Measurements from ENCODE around the gene ASB7. TPM values are rescaled to one million over a fixed set of nuclear protein-coding genes. Genes with fewer than 3 reads are reported as not detected.
A peak's percentile ranks its signal among the peaks of the same experiment; 100 is the strongest.
"Not testable (repeated sequence)": the region's sequence is repeated elsewhere in the genome, so short reads cannot be mapped to it uniquely, and the experiment has no call there.

Gene ASB7
- total and polyA plus RNA-seq, 4 donors, result 3.3 to 18.3 (median 10.9) TPM

GRCh38 chr15:100573526-100573925 is 28.9 kb upstream of the ASB7 start:
- no peaks in the 10 kb centered on the region for H3K9me3 ChIP-seq (ENCODE audit: control insufficient read depth in 4 of 4, insufficient read depth in 3 of 4, low read length in 3 of 4)
- TF ChIP-seq, protein P1, sequence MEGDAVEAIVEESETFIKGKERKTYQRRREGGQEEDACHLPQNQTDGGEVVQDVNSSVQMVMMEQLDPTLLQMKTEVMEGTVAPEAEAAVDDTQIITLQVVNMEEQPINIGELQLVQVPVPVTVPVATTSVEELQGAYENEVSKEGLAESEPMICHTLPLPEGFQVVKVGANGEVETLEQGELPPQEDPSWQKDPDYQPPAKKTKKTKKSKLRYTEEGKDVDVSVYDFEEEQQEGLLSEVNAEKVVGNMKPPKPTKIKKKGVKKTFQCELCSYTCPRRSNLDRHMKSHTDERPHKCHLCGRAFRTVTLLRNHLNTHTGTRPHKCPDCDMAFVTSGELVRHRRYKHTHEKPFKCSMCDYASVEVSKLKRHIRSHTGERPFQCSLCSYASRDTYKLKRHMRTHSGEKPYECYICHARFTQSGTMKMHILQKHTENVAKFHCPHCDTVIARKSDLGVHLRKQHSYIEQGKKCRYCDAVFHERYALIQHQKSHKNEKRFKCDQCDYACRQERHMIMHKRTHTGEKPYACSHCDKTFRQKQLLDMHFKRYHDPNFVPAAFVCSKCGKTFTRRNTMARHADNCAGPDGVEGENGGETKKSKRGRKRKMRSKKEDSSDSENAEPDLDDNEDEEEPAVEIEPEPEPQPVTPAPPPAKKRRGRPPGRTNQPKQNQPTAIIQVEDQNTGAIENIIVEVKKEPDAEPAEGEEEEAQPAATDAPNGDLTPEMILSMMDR (IDR thresholded peaks at IDR 0.05; ENCODE audit: control extremely low read depth, extremely low read depth), result no peak

DNA sequence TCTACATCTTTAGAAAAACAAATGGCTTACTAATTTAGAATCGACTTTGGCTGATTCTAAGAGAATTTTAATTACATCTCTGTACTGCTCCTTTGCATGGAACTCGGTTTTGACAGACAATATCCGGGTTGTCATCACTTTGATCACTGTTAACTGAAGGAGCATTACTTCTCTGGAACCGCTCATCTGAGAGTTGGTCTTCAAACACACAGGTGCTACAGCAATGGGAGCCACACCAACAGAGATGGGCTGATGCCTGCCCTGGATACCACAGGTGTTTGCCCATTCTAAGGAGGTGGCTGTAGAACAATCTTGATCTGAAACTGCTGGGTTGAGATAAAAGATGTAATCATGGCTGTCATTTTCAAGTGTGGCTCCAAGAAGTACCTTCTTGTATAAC is 22.0 kb upstream of the ASB7 start:
- ATAC-seq (ENCODE audit: insufficient read depth, low FRiP score) (no peak), DNase-seq (no peak)
- Histone ChIP-seq H3K27ac (ENCODE audit: low read depth in 1 of 2, low read length in 1 of 2) (no peak overlapping the region), H3K36me3 (ENCODE audit: control insufficient read depth in 4 of 4, insufficient read depth in 4 of 4, low read length in 4 of 4) (peaks cover 0 to 3% (median 1%) of the 10 kb centered on the region in 4 donors), H3K4me3 (no peak overlapping the region), H3K27me3 (ENCODE audit: control insufficient read depth in 3 of 3, insufficient read depth in 3 of 3, low read length in 2 of 3) (no peaks in the 10 kb centered on the region), H3K9ac (ENCODE audit: insufficient read depth in 1 of 2, low read length in 2 of 2) (no peak overlapping the region), H3K4me1 (ENCODE audit: control insufficient read depth in 5 of 5, insufficient read depth in 5 of 5, low read length in 5 of 5) (peaks cover 0 to 6% (median 0%) of the 10 kb centered on the region in 5 donors), H3K9me3 (ENCODE audit: control insufficient read depth in 4 of 4, insufficient read depth in 3 of 4, low read length in 3 of 4) (no peaks in the 10 kb centered on the region)
- TF ChIP-seq, protein P1 (IDR thresholded peaks at IDR 0.05; ENCODE audit: control extremely low read depth, extremely low read depth), result no peak
- 93 to 96% methylated on average over 4 of the region's 4 CpGs for WGBS, 2 donors

More at GRCh38 chr15:100573526-100573925, 28.9 kb upstream of the ASB7 start:
- DNase-seq, result no peak
- H3K9ac ChIP-seq (ENCODE audit: insufficient read depth in 1 of 2, low read length in 2 of 2), result no peak overlapping the region
- peaks cover 4 to 11% (median 8%) of the 10 kb centered on the region in 4 donors for H3K36me3 ChIP-seq (ENCODE audit: control insufficient read depth in 4 of 4, insufficient read depth in 4 of 4, low read length in 4 of 4)
- no peaks in the 10 kb centered on the region for H3K27me3 ChIP-seq (ENCODE audit: control insufficient read depth in 3 of 3, insufficient read depth in 3 of 3, low read length in 2 of 3)
- no peak overlapping the region for H3K27ac ChIP-seq (ENCODE audit: low read depth in 1 of 2, low read length in 1 of 2)
- no peak overlapping the region for H3K4me3 ChIP-seq
- H3K4me1 ChIP-seq (ENCODE audit: control insufficient read depth in 5 of 5, insufficient read depth in 5 of 5, low read length in 5 of 5), result peaks cover 0 to 19% (median 7%) of the 10 kb centered on the region in 5 donors
- WGBS, 2 donors, result 90 to 94% methylated on average over 4 of the region's 4 CpGs
- ATAC-seq (ENCODE audit: insufficient read depth, low FRiP score), result no peak

DNA sequence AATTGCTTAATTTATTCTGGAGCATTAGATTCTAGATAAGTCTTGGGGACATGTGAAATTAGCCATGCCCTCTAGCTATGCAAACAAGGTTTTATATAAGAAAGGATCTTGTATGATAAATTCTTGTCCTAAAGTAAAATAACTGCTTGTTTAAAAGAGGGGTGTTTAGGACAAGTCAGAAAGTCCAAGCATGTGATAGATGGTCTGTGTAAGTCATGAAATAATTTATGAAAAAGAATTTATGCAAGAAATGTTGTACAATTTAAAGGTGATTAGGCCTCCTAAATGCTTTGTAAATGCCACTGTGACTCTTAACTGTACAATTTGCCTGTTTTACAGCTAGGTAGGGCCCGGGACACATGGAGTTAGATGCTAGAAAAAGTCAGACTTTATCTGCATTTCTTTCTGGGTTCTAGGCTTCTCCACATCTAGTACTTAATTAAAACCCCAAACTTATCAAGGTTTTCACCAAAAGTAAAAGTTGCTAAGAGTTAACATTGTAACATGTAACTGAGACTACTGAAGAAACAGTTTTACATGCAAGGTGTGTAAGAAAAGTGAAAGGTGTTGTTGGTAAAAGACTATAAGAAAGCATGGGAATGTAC is 13.6 kb upstream of the ASB7 start:
- H3K4me3 ChIP-seq, result no peak overlapping the region
- TF ChIP-seq, protein P1 (IDR thresholded peaks at IDR 0.05; ENCODE audit: control extremely low read depth, extremely low read depth), result no peak
- no peaks in the 10 kb centered on the region for H3K4me1 ChIP-seq (ENCODE audit: control insufficient read depth in 5 of 5, insufficient read depth in 5 of 5, low read length in 5 of 5)
- ATAC-seq (ENCODE audit: insufficient read depth, low FRiP score), result no peak
- H3K27me3 ChIP-seq (ENCODE audit: control insufficient read depth in 3 of 3, insufficient read depth in 3 of 3, low read length in 2 of 3), result no peaks in the 10 kb centered on the region
- DNase-seq, result peak in 2 of 3 donors; percentile 31 to 38
- no peak overlapping the region for H3K9ac ChIP-seq (ENCODE audit: insufficient read depth in 1 of 2, low read length in 2 of 2)
- WGBS, 2 donors, result 43 to 96% methylated on average over 1 of the region's 1 CpG
- H3K36me3 ChIP-seq (ENCODE audit: control insufficient read depth in 4 of 4, insufficient read depth in 4 of 4, low read length in 4 of 4), result peaks cover 0 to 8% (median 2%) of the 10 kb centered on the region in 4 donors
- H3K9me3 ChIP-seq (ENCODE audit: control insufficient read depth in 4 of 4, insufficient read depth in 3 of 4, low read length in 3 of 4), result peaks cover 0 to 20% (median 4%) of the 10 kb centered on the region in 4 donors
- H3K27ac ChIP-seq (ENCODE audit: low read depth in 1 of 2, low read length in 1 of 2), result no peak overlapping the region

- H3K4me1 ChIP-seq (ENCODE audit: control insufficient read depth in 5 of 5, insufficient read depth in 5 of 5, low read length in 5 of 5); H3K9ac ChIP-seq (ENCODE audit: insufficient read depth in 1 of 2, low read length in 2 of 2); DNase-seq; ATAC-seq (ENCODE audit: insufficient read depth, low FRiP score); H3K27ac ChIP-seq (ENCODE audit: low read depth in 1 of 2, low read length in 1 of 2); H3K36me3 ChIP-seq (ENCODE audit: control insufficient read depth in 4 of 4, insufficient read depth in 4 of 4, low read length in 4 of 4); H3K4me3 ChIP-seq; H3K27me3 ChIP-seq (ENCODE audit: control insufficient read depth in 3 of 3, insufficient read depth in 3 of 3, low read length in 2 of 3): not testable (repeated sequence)
- H3K9me3 ChIP-seq (ENCODE audit: control insufficient read depth in 4 of 4, insufficient read depth in 3 of 4, low read length in 3 of 4), result peaks cover 0 to 20% (median 4%) of the 10 kb centered on the region in 4 donors
- 97% methylated on average over 2 of the region's 2 CpGs for WGBS, 2 donors
Measured at GRCh38 chr15:100591163-100591562, 11.2 kb upstream of the ASB7 start.
